ENCODE measurements around the gene GOSR1.
"Not testable (repeated sequence)": the region's sequence is repeated elsewhere in the genome, so short reads cannot be mapped to it uniquely, and the experiment has no call there.

Gene GOSR1

DNA sequence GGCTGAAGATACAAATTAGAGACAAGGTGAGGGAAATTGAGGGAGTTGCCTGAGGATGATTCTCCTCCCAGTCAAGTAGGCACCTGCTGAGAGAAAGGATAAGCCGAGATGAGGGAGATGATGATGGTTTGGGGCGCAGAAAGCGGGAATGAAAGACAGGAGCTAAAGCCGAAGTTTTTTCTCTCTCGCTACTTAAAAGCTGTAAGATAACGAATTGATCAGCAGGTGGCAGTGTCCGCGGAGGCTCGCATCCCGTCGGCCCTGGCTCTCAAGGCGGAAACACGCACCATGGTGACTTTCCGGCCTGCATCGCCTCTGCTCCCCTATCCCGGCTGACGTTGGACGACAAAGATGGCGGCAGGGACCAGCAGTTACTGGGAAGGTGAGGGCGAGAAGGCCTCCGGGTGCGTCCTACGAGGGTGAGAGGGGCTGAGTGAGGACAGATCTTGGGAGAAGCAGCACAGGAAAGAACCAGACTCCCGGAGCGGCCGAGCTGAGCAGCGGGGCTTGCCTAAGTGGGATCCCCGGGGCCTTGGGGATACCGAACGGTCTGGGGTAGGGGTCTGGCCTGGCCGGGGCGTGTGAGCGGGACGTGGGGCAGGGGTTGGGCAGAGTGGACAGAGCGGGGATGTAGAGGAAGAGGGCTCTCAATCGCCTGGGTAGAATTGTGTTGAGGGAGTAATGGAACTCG lies at the start of gene GOSR1:
GOSR1 (plus strand) TSS at position 326 of the 691 bp plus-strand sequence; CDS start at position 352, 26 bp downstream.
- DNase-seq (ENCODE audit: low spot score): peak; percentile 95

DNA sequence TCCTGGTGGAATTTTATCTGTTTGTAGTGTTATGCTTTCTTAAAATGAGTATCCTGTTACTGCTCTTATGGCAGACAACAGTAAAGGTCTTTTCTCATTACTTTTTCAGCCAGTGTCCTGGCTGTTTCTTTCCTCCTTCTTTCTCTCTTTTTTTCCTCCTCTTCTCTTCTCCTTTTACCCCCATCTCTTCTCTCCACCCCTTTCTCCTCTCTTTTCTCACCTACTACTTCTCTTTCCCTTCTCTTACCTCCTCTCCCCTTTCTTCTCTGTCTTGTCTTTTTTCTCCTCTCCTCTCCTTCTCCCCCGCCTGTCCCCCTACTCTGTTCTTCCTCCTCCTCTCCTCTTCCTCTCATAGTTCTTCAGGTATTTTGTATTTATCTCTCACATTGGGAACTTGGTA lies 49.6 kb upstream of the GOSR1 start:
- DNase-seq (ENCODE audit: low spot score): no peak

DNA sequence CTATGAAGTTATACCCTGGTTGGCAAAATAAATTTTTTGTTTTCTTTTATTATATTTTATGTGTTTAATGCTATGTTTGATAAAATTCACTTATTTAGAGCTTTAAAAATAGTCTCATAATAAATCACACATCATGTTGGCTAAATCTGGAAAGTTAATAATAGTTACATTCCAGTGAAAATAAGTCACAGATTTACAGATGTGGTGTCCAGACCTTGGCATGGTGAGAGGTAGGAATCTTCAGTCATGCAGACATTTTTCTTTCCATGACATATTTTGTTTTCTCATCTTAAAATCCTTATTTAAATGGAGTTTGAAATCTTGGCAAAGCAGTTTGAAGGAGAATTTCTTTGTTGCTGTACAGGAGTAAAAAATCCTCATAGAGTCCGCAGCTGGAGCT lies 48.1 kb upstream of the GOSR1 start:
- DNase-seq (ENCODE audit: low spot score): no peak

DNA sequence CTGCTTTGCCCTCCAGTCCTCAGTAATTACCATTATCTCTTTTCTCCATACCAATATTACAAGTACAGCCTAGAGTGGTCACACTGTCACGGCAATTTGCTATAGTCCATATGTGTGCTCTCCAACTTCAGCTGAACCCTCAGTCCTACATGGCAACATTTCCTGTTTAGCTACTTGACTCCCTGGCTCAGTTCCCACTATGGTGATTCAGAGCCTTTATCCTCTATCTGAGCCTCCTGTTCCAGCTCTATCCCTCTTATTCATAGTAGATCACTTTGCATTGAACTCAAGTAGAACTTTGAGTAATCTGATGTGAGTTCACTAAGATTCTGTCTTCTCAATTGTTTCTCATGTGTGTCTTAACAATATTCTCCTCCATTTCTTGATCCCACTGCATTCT lies 43.7 kb upstream of the GOSR1 start:
- DNase-seq (ENCODE audit: low spot score): no peak

DNA sequence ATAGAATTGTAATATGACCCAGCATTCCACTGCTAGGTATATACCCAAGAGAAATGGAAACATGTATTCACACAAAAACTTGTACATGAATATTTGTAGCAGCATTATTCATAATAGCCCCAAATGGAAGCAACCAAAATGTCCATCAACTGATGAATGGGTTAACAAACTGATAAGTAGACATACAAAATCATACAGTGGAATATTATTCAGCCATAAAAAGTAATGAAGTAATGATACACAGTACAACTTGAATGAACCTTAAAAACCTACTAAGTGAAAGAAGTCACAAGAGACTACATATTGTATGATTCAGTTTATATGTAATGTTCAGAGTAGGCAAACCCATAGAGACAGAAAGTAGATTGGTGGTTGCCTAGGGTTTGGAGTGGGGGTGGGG lies 40.5 kb upstream of the GOSR1 start:
- DNase-seq (ENCODE audit: low spot score): no peak

DNA sequence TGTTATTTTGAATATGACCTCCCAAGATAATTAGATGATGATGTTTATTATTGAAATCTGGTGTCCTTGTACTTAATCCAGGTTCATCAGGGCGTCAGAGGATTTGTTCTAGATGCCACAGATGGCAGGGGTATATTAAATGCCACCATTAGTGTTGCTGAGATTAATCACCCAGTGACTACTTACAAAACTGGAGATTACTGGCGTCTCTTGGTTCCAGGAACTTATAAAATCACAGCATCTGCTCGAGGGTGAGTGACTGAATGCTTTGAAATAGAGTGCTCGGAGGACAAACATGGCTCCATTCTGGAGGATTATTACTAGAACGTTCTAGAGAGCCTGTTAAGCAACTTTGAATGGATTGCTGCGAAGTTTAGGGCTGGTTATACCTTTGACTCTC lies 33.5 kb upstream of the GOSR1 start:
- no peak for DNase-seq (ENCODE audit: low spot score)

DNA sequence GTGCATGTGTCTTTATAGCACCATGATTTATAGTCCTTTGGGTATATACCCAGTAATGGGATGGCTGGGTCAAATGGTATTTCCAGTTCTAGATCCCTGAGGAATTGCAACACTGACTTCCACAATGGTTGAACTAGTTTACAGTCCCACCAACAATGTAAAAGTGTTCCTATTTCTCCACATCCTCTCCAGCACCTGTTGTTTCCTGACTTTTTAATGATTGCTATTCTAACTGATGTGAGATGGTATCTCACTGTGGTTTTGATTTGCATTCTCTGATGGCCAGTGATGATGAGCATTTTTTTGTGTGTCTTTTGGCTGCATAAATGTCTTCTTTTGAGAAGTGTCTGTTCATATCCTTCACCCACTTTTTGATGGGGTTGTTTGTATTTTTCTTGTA lies 30.6 kb upstream of the GOSR1 start:
- not testable (repeated sequence) for DNase-seq (ENCODE audit: low spot score)

DNA sequence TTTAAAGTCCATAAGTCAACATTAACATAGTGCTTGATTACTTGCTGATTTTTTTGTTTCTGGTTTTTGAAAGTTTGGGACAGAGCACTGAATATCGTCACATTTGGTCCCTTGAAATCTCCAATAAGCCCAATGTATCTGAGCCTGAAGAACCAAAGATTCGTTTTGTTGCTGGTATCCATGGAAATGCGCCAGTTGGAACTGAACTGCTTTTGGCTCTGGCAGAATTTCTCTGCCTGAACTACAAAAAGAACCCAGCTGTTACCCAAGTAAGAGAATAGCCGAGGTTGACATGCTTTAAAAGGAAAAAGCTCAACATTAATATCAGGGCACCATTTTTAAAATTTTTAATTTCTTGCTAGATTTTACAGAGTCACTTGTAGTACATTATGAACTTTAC lies 27.7 kb upstream of the GOSR1 start:
- DNase-seq (ENCODE audit: low spot score): peak; percentile 62

DNA sequence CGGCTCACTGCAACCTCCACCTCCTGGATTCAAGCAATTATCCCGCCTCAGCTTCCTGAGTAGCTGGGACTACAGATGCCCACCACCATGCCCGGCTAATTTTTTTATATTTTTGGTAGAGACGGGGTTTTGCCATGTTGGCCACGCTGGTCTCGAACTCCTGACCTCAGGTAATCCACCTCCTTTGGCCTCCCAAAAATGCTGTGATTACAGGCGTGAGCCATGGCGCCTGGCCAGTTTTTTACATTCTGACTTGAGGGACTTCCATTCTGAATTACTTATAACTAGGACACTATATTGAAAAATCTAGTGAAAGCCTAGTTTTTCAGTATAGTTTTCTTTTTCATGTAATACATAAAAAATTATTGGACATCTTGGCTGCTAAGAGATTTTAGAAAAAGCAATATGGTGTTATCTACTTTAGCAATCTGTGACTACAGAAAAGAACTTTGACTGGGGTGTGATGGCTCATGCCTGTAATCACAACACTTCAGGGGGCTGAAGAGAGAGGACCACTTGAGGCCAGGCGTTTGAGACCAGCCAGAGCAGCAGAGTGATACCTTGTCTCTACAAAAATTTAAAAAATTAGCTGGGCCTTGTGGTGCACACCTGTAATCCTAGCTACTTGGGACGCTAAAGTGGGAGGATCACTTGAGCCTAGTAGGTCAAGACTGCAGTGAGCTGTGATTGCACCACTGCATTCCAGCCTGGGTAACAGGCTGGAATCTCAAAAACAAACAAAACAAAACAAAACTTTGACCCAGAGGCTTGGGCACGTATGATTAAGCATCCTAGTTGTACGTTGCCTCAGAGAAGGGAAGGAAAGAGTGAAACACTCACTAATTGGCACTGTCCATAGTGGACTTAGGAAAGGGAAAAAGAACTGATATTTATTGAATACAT lies 26.8 kb upstream of the GOSR1 start:
- no peak for DNase-seq (ENCODE audit: low spot score)

DNA sequence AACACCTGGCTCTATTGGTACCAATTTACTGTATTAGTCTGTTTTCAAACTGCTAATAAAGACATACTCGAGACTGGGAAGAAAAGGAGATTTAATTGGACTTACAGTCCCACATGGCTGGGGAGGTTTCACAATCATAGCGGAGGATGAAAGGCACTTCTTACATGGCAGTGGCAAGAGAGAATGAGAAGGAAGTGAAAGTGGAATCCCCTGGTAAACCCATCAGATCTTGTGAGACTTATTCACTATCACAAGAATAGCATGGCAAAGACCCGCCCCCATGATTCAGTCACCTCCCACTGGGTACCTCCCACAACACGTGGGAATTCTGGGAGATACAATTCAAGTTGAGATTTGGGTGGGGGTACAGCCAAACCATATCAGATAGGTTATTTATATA lies 22.6 kb upstream of the GOSR1 start:
- no peak for DNase-seq (ENCODE audit: low spot score)

DNA sequence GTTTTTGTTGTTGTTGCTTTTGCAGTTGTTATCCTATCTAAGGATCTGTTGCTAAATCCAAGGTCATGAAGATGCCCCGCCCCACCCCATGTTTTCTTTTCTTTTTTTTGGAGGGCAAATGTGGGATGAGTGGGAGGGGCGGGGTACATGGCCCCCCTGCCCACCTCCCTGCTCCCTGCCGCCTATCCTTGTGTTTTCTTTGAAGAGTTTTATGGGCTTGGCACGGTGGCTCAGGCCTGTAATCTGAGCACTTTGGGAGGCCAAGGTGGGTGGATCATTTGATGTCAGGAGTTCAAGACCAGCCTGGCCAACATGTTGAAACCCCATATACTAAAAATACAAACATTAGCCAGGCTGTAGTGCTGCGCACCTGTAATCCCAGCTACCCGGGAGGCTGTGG lies 18.8 kb upstream of the GOSR1 start:
- DNase-seq (ENCODE audit: low spot score): no peak

DNA sequence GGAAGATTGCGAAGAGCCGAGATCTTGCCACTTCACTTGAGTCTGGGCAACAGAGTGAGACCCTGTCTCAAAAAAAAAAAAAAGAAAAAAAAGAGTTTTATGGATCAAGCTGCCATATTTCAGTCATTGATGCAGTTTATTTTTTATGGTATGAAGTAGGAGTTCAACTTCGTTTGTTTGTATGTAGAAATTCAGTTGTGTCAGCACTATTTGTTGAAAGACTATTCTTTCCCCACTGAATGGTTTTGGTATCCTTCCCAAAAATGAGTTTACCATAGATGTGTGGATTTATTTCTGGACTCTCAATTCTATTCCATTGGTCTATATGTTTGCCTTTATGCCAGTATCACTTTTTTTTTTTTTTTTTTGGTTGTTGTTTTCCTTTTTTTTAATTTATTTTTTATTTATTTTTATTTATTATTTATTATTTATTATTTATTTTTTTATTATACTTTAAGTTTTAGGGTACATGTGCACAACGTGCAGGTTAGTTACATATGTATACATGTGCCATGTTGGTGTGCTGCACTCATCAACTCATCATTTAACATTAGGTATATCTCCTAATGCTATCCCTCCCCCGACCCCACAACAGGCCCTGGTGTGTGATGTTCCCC lies 18.3 kb upstream of the GOSR1 start:
- not testable (repeated sequence) for DNase-seq (ENCODE audit: low spot score)

DNA sequence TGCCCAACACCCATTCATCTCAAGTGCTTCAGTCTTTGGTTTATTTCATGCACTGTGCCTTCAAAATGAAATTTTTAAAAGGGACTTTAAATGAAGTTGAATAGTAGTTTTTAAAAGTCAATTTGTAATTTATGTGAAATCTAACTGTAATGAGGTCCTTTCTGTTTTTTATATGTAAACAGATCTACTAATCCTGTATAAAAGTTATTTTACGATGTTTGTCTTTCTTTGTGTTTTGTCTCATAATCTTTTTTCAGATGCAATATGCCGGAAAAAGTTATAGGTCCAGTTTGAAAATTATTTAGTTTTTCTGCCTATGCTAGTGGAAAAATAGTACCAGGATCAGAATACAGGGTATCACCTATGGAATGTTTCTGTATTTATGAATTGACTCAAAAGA lies 8.7 kb upstream of the GOSR1 start:
- no peak for DNase-seq (ENCODE audit: low spot score)

DNA sequence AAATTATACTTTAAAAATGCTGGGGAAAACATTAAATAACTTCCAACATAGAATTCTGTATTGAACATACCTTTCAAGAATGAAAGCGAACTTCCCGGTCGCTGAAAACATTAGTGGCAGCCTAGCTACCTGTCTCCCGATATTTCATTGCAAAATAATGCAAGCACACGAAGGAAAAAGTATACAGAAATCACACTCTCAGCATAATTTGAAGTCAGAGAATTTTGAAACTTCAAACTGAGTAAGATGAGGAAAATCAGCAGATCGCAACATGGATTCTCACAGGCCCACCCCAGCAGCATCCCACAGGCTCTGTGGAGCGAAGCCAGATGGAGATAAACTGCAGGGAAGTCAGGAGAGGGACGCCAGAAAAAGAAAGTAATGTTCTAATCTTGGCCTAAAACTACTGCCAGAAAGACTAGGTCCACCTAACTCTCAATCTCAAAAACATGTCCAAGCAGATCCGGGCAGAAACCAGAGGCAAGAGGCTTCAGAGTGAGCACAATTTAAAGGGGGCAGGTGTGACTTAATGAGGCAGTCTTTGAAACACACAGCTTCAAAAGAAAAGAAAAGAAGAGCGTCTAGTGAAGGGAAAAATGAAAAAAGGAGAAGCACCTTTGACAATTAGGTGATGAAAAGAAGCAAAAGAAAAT lies 4.8 kb upstream of the GOSR1 start:
- no peak for DNase-seq (ENCODE audit: low spot score)

DNA sequence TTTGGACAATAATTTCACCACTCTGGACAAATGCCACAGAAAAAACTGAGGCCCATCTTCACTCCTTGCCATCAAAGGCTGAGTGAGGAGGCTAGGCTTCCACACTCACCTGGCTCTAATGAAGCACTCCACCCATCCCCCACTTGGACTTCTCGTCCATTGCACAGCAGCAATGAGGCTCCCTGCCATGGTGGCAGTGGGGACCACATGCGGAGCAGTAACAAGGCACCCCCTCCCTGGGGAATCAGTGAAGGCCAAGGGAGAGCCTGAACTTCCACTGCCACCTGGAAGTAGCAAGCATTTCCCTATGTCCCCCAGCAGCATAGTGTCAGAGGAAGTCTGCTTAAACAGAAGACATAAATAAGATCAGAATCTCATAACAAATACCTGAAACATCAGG lies 2.0 kb upstream of the GOSR1 start:
- DNase-seq (ENCODE audit: low spot score): no peak

DNA sequence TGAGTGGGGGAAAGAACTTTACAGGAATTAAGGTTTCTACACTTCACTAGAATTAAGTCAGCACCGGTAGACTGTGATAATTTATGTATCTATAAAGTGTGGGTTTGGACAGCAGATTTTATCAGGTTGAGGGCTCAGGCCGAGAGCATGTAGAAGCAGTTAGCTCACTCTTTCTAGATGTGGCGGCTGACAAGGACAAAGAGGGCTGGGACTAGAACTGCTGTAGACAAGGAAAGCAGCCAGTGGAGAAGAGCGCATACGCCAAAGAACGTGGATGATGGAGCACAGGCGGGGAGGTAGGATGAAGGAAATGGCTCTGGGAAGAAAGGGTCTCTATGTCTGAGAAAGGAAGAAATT lies 504 bp upstream of the GOSR1 start:
- no peak for DNase-seq (ENCODE audit: low spot score)

DNA sequence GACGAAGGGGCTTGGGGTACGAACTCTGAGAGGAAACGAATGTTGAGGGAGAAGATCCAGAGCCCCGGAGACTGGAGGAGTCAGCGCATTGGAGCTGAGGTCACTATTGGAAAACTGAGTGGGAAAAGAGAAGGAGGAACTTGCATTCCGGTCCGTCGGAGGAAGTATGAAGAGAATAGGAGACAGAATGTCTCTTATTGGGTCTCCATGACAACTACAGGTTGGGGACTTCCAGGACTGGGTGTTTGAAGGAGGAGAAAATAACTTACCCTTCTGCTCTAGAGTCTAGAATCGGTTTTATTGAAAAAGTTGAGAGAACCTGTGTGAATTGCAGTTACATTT lies 537 bp downstream of the GOSR1 start:
- no peak for DNase-seq (ENCODE audit: low spot score)

DNA sequence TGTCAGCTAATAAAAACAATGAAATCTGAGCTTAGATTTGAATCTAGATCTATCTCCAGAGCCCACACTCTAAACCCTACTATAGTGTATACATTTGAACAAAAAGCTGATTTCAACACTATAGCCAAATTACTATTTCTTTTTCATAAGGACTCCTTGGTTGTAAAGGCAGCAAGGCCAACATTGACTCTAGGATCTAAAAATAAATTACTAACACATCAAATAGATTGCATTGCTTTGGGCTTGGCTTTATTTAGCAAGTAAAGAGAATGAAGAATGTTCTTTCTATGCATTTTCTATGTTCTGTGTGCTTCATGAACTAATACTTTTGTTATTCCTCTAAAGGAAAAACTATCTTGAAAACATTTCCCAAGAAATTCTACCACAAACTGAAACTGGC lies 5.3 kb downstream of the GOSR1 start:
- no peak for DNase-seq (ENCODE audit: low spot score)

DNA sequence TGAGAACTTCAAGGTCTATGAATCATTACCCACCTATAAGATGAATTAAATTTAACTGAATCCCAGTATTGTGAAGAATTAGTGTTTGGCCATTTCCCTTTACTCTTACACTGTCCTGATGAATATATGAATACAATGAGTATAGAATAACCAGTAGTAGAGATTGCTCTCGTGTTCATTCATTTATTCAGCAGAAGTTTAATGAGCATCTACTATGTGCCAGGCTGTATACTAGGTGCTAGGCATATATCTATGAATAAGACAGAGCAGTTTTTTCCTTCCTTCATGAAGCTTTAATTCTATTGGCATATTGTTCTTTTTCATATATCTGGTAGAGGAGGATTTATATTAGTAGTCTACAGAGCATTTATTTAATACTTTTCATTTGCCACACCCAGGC lies 6.0 kb downstream of the GOSR1 start:
- no peak for DNase-seq (ENCODE audit: low spot score)

DNA sequence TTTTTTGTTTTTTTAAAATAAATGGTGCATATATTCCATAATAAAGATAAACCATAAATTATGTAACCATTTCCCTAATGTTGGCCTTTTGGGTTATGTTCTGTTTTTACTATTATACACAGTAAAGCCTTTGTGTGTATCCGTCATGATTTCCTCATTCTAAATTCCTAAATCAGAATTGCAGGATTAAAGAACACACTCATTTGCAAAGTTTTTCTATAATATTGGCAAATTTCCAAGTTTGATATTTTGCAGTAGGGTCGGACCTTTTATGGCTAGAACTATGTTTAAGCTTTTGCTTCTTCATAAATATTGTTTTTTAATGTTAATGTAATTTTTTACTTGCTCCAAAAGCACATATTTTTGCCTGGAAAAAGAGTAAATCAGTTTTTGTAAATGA lies 16.6 kb downstream of the GOSR1 start:
- DNase-seq (ENCODE audit: low spot score): no peak

DNA sequence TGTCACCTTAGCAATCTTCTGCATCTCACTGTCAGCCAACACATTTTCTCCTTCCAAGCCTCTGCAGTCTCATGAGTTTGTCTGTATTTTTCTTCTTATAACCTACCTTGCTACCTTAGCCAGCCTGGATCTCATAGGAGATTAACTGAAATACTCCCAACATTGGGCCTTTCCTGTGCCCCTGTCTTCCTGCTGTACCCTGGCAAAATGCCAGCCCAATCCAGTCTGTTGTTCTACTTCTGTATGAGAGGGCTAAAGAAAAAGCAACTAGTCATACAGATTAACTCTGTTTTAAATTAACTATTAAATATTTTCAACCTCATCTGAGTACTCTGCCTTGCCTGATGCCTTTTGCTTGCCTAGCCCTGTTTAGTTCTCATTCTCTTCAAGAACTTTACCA lies 18.4 kb downstream of the GOSR1 start:
- DNase-seq (ENCODE audit: low spot score): no peak

DNA sequence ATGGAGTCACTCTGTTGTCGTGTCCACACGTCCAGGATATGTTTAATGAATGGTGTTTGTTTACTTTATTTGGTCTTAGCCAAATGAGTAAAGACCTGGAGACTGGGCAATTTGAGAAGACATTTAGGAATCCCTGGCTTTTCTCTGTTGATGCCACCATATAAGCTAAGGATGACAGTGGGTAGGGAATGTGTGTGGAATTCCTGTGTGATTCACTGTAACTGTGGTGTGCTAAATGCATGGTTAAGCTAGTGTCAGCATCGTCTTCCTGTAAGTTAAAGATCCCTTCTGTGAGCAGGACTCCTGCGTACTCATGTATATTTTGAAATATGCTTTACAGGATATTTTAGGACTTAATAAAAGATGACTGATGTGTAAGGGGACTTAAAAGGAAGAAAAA lies 26.4 kb downstream of the GOSR1 start:
- no peak for DNase-seq (ENCODE audit: low spot score)

Measured in putamen (tissue), 1 donor.